Activated naive CD8-positive, alpha-beta T cell treated with anti-CD3 and anti-CD28 coated beads, Interleukin-2, amount 10 ng/mL, durations not matched to agents 7 days and 5 days (primary cell): ENCODE data around the gene GLRX2. TPM values are rescaled to one million over a fixed set of nuclear protein-coding genes. Genes with fewer than 3 reads are reported as not detected.

Source experiments
- microRNA-seq: library from miRNA; unstranded; fragments of <30 nt; microRNA quantifications from one replicate; pipeline ENCODE4 v1.2.0, GENCODE V29; 2022
- total RNA-seq, 2 experiments: library from RNA; stranded (reverse); gene quantifications; one replicate each; pipeline ENCODE4 v1.2.3, GENCODE V29; 2021

Gene GLRX2
- total RNA-seq, 2 experiments from 2014 or later = 18.0 to 18.3 TPM

Small RNAs within 50 kb of the gene (microRNA-seq; reads per million reads assigned to microRNA genes)
- gene MIR1278 = not detected

Other genes with a start within 250 kb of the GLRX2 start
- 10 to 100 TPM; 44.0 to 48.7 TPM for gene UCHL5, start 46.1 kb downstream of the GLRX2 start, total RNA-seq
- 10 to 100 TPM; 59.2 to 65.3 TPM for gene RO60, start 45.8 kb downstream of the GLRX2 start, total RNA-seq
- 10 to 100 TPM; 50.8 to 55.2 TPM for gene CDC73, start 16.6 kb upstream of the GLRX2 start, total RNA-seq
- 1 to 10 TPM; 6.0 to 7.1 TPM for gene B3GALT2, start 81.2 kb upstream of the GLRX2 start, total RNA-seq